Activated CD4-positive, alpha-beta T cell treated with anti-CD3 and anti-CD28 coated beads for 4 hours (primary cell): ENCODE measurements around the gene GFY.
A peak's percentile ranks its signal among the peaks of the same experiment; 100 is the strongest.

ENCODE experiments used
- DNase-seq, 2 donors: peaks; one replicate each; pipeline ENCODE4 v3.0.0-alpha.2; 2020

The GFY gene

GRCh38 chr19:49409441-49410029 lies 15.7 kb upstream of the GFY start:
- peak in 1 of 2 donors; percentile 23 for DNase-seq

GRCh38 chr19:49411681-49412326 lies 13.4 kb upstream of the GFY start:
- DNase-seq = no peak

- no peak for DNase-seq
Measured at GRCh38 chr19:49413348-49413747, 11.8 kb upstream of the GFY start.

- DNase-seq = no peak
Measured at GRCh38 chr19:49414256-49414655, 10.9 kb upstream of the GFY start.

GRCh38 chr19:49415102-49415809 lies 9.9 kb upstream of the GFY start:
- no peak for DNase-seq

- DNase-seq = no peak
Measured at GRCh38 chr19:49415810-49416200, 9.4 kb upstream of the GFY start.

GRCh38 chr19:49417088-49417487 lies 8.1 kb upstream of the GFY start:
- DNase-seq = no peak

- DNase-seq = no peak
Measured at GRCh38 chr19:49418511-49418910, 6.7 kb upstream of the GFY start.

- DNase-seq = no peak
Measured at GRCh38 chr19:49419173-49419572, 6.0 kb upstream of the GFY start.

- DNase-seq = no peak
Measured at GRCh38 chr19:49420227-49420626, 5.0 kb upstream of the GFY start.

GRCh38 chr19:49421039-49421877 lies 3.9 kb upstream of the GFY start:
- DNase-seq = peak; percentile 16 to 25

GRCh38 chr19:49421878-49422202 lies 3.3 kb upstream of the GFY start:
- no peak for DNase-seq

- no peak for DNase-seq
Measured at GRCh38 chr19:49422407-49423070, 2.6 kb upstream of the GFY start.

GRCh38 chr19:49423071-49423984 lies 1.9 kb upstream of the GFY start, which contains the start of gene PTH2:
Gene PTH2 (minus strand): TSS chr19:49423441. CDS start chr19:49423339, 102 bp downstream.
- no peak for DNase-seq

- DNase-seq = no peak
Measured at GRCh38 chr19:49423985-49424303, 1.2 kb upstream of the GFY start.

GRCh38 chr19:49425922-49426592 lies 869 bp downstream of the GFY start:
- peak in 1 of 2 donors; percentile 26 for DNase-seq

GRCh38 chr19:49427339-49427738 lies 2.2 kb downstream of the GFY start:
- no peak for DNase-seq

GRCh38 chr19:49427855-49428546 lies 2.8 kb downstream of the GFY start:
- DNase-seq = no peak

GRCh38 chr19:49428547-49429451 lies 3.6 kb downstream of the GFY start:
- no peak for DNase-seq
